C4-2B (cell line): Measurements from ENCODE around the gene RASD2.

ENCODE experiments used
- H3K27ac ChIP-seq: fragments of 450-650 bp; 2 replicates; pipeline ENCODE4 v1.5.1; 2017
- CTCF ChIP-seq: fragments of 450-650 bp; conservative IDR thresholded peaks from 2 replicates; pipeline ENCODE4 v1.5.1; 2017; ENCODE audit warnings: mild to moderate bottlenecking
- ZFX ChIP-seq: fragments of 450-650 bp; IDR thresholded peaks from 2 replicates; pipeline ENCODE4 v1.6.1; 2017

Gene RASD2

GRCh38 chr22:35558719-35559118 is 18.1 kb downstream of the RASD2 start:
- TF ChIP-seq ZFX, result no peak
- no peak for TF ChIP-seq CTCF
- H3K27ac ChIP-seq, result no peak overlapping the region

GRCh38 chr22:35559354-35560005 is 18.8 kb downstream of the RASD2 start:
- TF ChIP-seq CTCF (no peak), ZFX (no peak)
- no peak overlapping the region for H3K27ac ChIP-seq

- TF ChIP-seq ZFX, result no peak
- no peak for TF ChIP-seq CTCF
- H3K27ac ChIP-seq, result no peak overlapping the region
Measured at GRCh38 chr22:35560366-35560765, 19.7 kb downstream of the RASD2 start.

- TF ChIP-seq CTCF (no peak), ZFX (no peak)
- no peak overlapping the region for H3K27ac ChIP-seq
Measured at GRCh38 chr22:35560824-35561223, 20.2 kb downstream of the RASD2 start.

GRCh38 chr22:35561796-35562526 is 21.3 kb downstream of the RASD2 start:
- H3K27ac ChIP-seq, result no peak overlapping the region
- TF ChIP-seq ZFX (no peak), CTCF (no peak)

- no peak overlapping the region for H3K27ac ChIP-seq
- TF ChIP-seq ZFX, result no peak
- no peak for TF ChIP-seq CTCF
Measured at GRCh38 chr22:35563211-35563610, 22.6 kb downstream of the RASD2 start.
